Upper lobe of left lung (tissue), 6 donors: ENCODE measurements around the gene DDIT4. TPM values are rescaled to one million over a fixed set of nuclear protein-coding genes. Genes with fewer than 3 reads are reported as not detected.

Experiments used
- ATAC-seq, 2 donors: fragments of 200-7000 bp; cut with Tn5 transposase; one replicate each; pipeline ENCODE4 v1.9.1; 2022; ENCODE audit warnings: mild to moderate bottlenecking in 2 of 2, moderate library complexity in 2 of 2; ENCODE audit not compliant: low FRiP score in 2 of 2
- DNase-seq, 2 donors: peaks; one replicate each; pipeline ENCODE4 v3.0.0-alpha.2; 2019 to 2020
- H3K27ac ChIP-seq, 4 donors: fragments of 200-600 bp; sonication (generic); one replicate each; pipeline ENCODE4 v1.5.1; 2016 to 2019
- H3K27me3 ChIP-seq, 4 donors: fragments of 200-600 bp; sonication (generic); one replicate each; pipeline ENCODE4 v1.5.1; 2017 to 2019
- H3K36me3 ChIP-seq, 4 donors: fragments of 200-600 bp; sonication (generic); one replicate each; pipeline ENCODE4 v1.5.1; 2016 to 2019
- H3K4me1 ChIP-seq, 4 donors: fragments of 200-600 bp; sonication (generic); one replicate each; pipeline ENCODE4 v1.5.1; 2018 to 2019
- H3K4me3 ChIP-seq, 4 donors: fragments of 200-600 bp; sonication (generic); one replicate each; pipeline ENCODE4 v1.5.1; 2017 to 2019; ENCODE audit warnings: mild to moderate bottlenecking in 2 of 4, moderate library complexity in 1 of 4
- H3K9me3 ChIP-seq, 4 donors: fragments of 200-600 bp; sonication (generic); one replicate each; pipeline ENCODE4 v1.5.1; 2018 to 2019
- EP300 ChIP-seq, 4 donors: sonication (generic); formaldehyde crosslinking; IDR thresholded peaks; one replicate each; pipeline ENCODE4 v1.5.1; 2017; ENCODE audit warnings: antibody characterized with exemption in 4 of 4, control low read depth in 2 of 4
- POLR2A ChIP-seq, 4 donors: fragments of 450-650 bp; IDR thresholded peaks; one replicate each; pipeline ENCODE4 v1.5.1; 2016 to 2017; ENCODE audit warnings: antibody characterized with exemption in 4 of 4, mild to moderate bottlenecking in 2 of 4
- POLR2AphosphoS5 ChIP-seq, 2 donors: sonication (generic); formaldehyde crosslinking; IDR thresholded peaks; one replicate each; pipeline ENCODE4 v1.5.1; 2017; ENCODE audit warnings: antibody characterized with exemption in 2 of 2
- WGBS, 2 donors: methylation state at CpG; one replicate each; pipeline ENCODE4 v1.1.5; 2017 to 2018; 5-methylcytosine and 5-hydroxymethylcytosine counted together
- total RNA-seq, 6 donors: library from RNA; depleted of rRNA in 4 of 6; stranded (reverse); fragments of >200 nt in 4 of 6; gene quantifications; one replicate each; pipeline versions ENCODE4 v1.1.0 to v1.2.1, GENCODE V29; 2016 to 2021
- TF ChIP-seq, protein P1 (sequence below), 6 experiments: fragments of 450-650 bp in 4 of 6; fragments of 200-600 bp in 2 of 6; sonication (generic) in 2 of 6; IDR thresholded peaks; one replicate each; pipeline ENCODE4 v1.5.1; 2016 to 2019; ENCODE audit warnings: antibody characterized with exemption in 6 of 6
- donor health status: DM: no; HTN: no; CAD: no; lungs with moderate emphysema.
- donor health status: DM: no; HTN: yes; CAD: no; lungs with severe emphysema.

The DDIT4 gene
- total RNA-seq, 6 donors from 2014 or later: 81.0 to 218 (median 151) TPM

DNA sequence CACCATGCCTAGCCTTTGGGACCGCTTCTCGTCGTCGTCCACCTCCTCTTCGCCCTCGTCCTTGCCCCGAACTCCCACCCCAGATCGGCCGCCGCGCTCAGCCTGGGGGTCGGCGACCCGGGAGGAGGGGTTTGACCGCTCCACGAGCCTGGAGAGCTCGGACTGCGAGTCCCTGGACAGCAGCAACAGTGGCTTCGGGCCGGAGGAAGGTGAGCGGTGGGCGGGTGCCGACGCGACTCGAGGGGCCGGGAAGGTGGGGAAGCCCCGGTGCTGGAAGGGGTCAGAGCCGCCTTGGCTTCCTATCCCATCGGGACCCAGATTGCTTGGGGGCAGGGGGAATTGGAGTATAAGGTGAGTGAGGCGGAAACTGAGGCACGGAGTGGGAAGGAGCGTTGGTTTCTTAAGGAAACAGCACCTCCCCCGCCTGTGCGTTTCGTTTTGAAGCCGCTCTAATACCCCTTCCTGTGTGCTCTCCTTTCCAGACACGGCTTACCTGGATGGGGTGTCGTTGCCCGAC lies 547 bp downstream of the DDIT4 start:
- ATAC-seq (peak in 1 of 2 donors; percentile 0), DNase-seq (peak; percentile 34 to 88)
- H3K4me3 ChIP-seq: peak overlapping the region; percentile 76 to 95 (median 80)
- H3K4me1 ChIP-seq: peaks cover 13 to 48% (median 35%) of the 10 kb centered on the region in 4 donors
- H3K27ac ChIP-seq: peak overlapping the region; percentile 90 to 98 (median 97)
- no peaks in the 10 kb centered on the region for H3K27me3 ChIP-seq
- H3K36me3 ChIP-seq: peaks cover 4 to 21% (median 13%) of the 10 kb centered on the region in 4 donors
- WGBS, 2 donors: 1 to 2% methylated on average over 28 to 39 of the region's 40 CpGs
- no peaks in the 10 kb centered on the region for H3K9me3 ChIP-seq
- TF ChIP-seq POLR2A (IDR thresholded peaks at IDR 0.05) (no peak), POLR2AphosphoS5 (IDR thresholded peaks at IDR 0.05) (no peak), EP300 (IDR thresholded peaks at IDR 0.05) (no peak)
- TF ChIP-seq, protein P1, sequence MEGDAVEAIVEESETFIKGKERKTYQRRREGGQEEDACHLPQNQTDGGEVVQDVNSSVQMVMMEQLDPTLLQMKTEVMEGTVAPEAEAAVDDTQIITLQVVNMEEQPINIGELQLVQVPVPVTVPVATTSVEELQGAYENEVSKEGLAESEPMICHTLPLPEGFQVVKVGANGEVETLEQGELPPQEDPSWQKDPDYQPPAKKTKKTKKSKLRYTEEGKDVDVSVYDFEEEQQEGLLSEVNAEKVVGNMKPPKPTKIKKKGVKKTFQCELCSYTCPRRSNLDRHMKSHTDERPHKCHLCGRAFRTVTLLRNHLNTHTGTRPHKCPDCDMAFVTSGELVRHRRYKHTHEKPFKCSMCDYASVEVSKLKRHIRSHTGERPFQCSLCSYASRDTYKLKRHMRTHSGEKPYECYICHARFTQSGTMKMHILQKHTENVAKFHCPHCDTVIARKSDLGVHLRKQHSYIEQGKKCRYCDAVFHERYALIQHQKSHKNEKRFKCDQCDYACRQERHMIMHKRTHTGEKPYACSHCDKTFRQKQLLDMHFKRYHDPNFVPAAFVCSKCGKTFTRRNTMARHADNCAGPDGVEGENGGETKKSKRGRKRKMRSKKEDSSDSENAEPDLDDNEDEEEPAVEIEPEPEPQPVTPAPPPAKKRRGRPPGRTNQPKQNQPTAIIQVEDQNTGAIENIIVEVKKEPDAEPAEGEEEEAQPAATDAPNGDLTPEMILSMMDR (IDR thresholded peaks at IDR 0.05): no peak

- Histone ChIP-seq H3K4me1 (peaks cover 13 to 48% (median 35%) of the 10 kb centered on the region in 4 donors), H3K36me3 (peaks cover 4 to 21% (median 13%) of the 10 kb centered on the region in 4 donors), H3K9me3 (no peaks in the 10 kb centered on the region), H3K27ac (peak overlapping the region; percentile 90 to 98 (median 97)), H3K4me3 (peak overlapping the region; percentile 76 to 95 (median 80)), H3K27me3 (no peaks in the 10 kb centered on the region)
- TF ChIP-seq, protein P1 (IDR thresholded peaks at IDR 0.05): peak; percentile 65 to 95 (median 86)
- peak; percentile 46 to 61 for TF ChIP-seq POLR2AphosphoS5 (IDR thresholded peaks at IDR 0.05)
- peak in 2 of 4 donors; percentile 12 to 52 for TF ChIP-seq POLR2A (IDR thresholded peaks at IDR 0.05)
- no peak for TF ChIP-seq EP300 (IDR thresholded peaks at IDR 0.05)
- peak; percentile 86 to 96 for DNase-seq
- ATAC-seq: peak; percentile 6 to 25
- 26 to 42% methylated on average over 5 to 26 of the region's 26 CpGs for WGBS, 2 donors
These were observed 1.1 kb downstream of the DDIT4 start for GRCh38 chr10:72274730-72275350.

- WGBS, 2 donors: 32 to 38% methylated on average over 12 of the region's 12 CpGs
- Histone ChIP-seq H3K4me1 (peaks cover 13 to 48% (median 35%) of the 10 kb centered on the region in 4 donors), H3K27ac (peak overlapping the region; percentile 90 to 98 (median 97)), H3K27me3 (no peaks in the 10 kb centered on the region), H3K4me3 (peak overlapping the region; percentile 76 to 95 (median 80)), H3K9me3 (no peaks in the 10 kb centered on the region), H3K36me3 (peaks cover 4 to 21% (median 13%) of the 10 kb centered on the region in 4 donors)
- TF ChIP-seq POLR2AphosphoS5 (IDR thresholded peaks at IDR 0.05) (peak in 1 of 2 donors; percentile 38), EP300 (IDR thresholded peaks at IDR 0.05) (no peak)
- TF ChIP-seq, protein P1 (IDR thresholded peaks at IDR 0.05): no peak
- no peak for ATAC-seq
- peak in 1 of 2 donors; percentile 77 for DNase-seq
These were observed 1.8 kb downstream of the DDIT4 start for GRCh38 chr10:72275351-72276012.

- DNase-seq (peak in 1 of 2 donors; percentile 68), ATAC-seq (no peak)
- Histone ChIP-seq H3K4me1 (peaks cover 13 to 47% (median 35%) of the 10 kb centered on the region in 4 donors), H3K27me3 (no peaks in the 10 kb centered on the region), H3K27ac (peak overlapping the region; percentile 90 to 98 (median 97)), H3K36me3 (peaks cover 4 to 21% (median 13%) of the 10 kb centered on the region in 4 donors), H3K4me3 (peak overlapping the region; percentile 76 to 95 (median 80)), H3K9me3 (no peaks in the 10 kb centered on the region)
- 56 to 59% methylated on average over 4 of the region's 4 CpGs for WGBS, 2 donors
- TF ChIP-seq, protein P1 (IDR thresholded peaks at IDR 0.05): no peak
- TF ChIP-seq POLR2AphosphoS5 (IDR thresholded peaks at IDR 0.05): peak in 1 of 2 donors; percentile 28
These were observed 2.3 kb downstream of the DDIT4 start for GRCh38 chr10:72276013-72276387.
